HL-60 (cell line): ENCODE measurements around the gene RUNX1.

Experiments used
- DNase-seq, 2 experiments: peaks; one replicate each; pipeline ENCODE4 v3.0.0-alpha.2; 2010 to 2020; ENCODE audit warnings: low read depth in 1 of 2, low spot score in 1 of 2
- H3K27ac ChIP-seq: fragments of 250-450 bp; sonication (Bioruptor Pico); replicated peaks from 2 replicates; pipeline ENCODE4 v1.5.1; 2020; ENCODE audit warnings: mild to moderate bottlenecking, moderate library complexity
- H3K27me3 ChIP-seq: fragments of 250-450 bp; sonication (Bioruptor Pico); 2 replicates; pipeline ENCODE4 v1.5.1; 2021; ENCODE audit warnings: mild to moderate bottlenecking, moderate library complexity; ENCODE audit not compliant: insufficient read depth, poor library complexity, severe bottlenecking
- H3K4me3 ChIP-seq: replicated peaks from 2 replicates; pipeline ENCODE4 v1.5.1; 2011; ENCODE audit warnings: mild to moderate bottlenecking, control low read depth, low read length; ENCODE audit not compliant: insufficient read depth
- GABPA ChIP-seq: IDR thresholded peaks from 2 replicates; pipeline ENCODE4 v1.6.1; 2012; ENCODE audit warnings: low read depth
- POLR2AphosphoS5 ChIP-seq: IDR thresholded peaks from 2 replicates; pipeline ENCODE4 v1.6.1; 2012; ENCODE audit warnings: low read depth
- SPI1 ChIP-seq: IDR thresholded peaks from 2 replicates; pipeline ENCODE4 v1.6.1; 2012; ENCODE audit warnings: low read depth, mild to moderate bottlenecking, borderline replicate concordance
- TF ChIP-seq, protein P1 (sequence below): IDR thresholded peaks from 2 replicates; pipeline ENCODE4 v1.6.1; 2012; ENCODE audit warnings: low read depth; ENCODE audit not compliant: insufficient replicate concordance
- TF ChIP-seq, protein P2 (sequence below): IDR thresholded peaks from one replicate; pipeline ENCODE4 v1.5.1; 2011; ENCODE audit warnings: low read length, control low read depth, inconsistent platforms; ENCODE audit not compliant: insufficient read depth

The RUNX1 gene

DNA sequence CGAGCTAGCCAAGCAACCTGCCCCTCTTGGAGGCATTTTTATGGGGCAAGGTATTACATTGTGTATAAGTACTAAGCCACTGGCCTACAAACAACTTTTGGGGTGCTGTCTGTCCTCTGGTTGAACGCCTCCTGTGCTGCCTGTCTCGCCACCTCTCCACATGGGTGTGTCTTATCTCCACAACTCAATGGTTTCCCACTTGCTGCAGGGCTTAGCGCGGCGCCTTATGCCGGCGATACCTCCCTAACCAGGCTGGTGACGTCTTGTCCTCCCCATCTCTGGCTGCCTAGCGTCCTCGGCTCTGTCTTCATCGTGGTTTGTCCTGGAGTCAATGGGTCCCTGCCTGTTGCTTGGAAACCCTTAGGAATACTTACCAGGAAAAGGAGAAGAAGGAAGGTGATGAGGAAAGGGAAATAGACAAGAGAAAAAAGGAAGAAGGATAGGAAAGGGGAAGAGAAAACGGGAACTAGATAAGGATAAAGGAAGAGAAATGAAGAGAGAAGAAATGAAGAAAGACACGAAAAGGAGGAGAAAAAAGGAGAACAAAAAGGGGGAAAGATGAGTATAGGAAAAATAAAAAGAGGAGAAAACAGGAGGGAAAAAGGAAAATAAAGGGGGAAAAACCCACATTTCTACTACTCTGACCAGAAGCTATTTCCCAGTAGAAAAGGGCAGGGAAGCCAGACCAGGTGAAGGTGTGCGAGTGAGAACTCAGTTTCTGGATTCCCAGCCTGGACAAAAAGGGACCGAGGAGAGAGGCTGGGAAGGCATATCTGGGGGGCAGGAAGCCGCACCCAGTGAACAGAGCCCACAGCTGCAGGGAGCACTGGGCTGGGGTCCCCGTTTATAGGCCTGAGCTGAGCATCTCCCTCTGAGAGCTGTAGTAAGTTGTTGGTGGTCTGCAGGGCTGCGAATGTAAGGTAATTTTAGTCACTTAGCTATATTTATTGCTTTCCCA lies 294.1 kb downstream of the RUNX1 start:
- H3K27me3 ChIP-seq, result peaks cover 2% of the 10 kb centered on the region
- no peak overlapping the region for H3K27ac ChIP-seq
- no peak overlapping the region for H3K4me3 ChIP-seq
- no peak for TF ChIP-seq POLR2AphosphoS5
- TF ChIP-seq, protein P1, sequence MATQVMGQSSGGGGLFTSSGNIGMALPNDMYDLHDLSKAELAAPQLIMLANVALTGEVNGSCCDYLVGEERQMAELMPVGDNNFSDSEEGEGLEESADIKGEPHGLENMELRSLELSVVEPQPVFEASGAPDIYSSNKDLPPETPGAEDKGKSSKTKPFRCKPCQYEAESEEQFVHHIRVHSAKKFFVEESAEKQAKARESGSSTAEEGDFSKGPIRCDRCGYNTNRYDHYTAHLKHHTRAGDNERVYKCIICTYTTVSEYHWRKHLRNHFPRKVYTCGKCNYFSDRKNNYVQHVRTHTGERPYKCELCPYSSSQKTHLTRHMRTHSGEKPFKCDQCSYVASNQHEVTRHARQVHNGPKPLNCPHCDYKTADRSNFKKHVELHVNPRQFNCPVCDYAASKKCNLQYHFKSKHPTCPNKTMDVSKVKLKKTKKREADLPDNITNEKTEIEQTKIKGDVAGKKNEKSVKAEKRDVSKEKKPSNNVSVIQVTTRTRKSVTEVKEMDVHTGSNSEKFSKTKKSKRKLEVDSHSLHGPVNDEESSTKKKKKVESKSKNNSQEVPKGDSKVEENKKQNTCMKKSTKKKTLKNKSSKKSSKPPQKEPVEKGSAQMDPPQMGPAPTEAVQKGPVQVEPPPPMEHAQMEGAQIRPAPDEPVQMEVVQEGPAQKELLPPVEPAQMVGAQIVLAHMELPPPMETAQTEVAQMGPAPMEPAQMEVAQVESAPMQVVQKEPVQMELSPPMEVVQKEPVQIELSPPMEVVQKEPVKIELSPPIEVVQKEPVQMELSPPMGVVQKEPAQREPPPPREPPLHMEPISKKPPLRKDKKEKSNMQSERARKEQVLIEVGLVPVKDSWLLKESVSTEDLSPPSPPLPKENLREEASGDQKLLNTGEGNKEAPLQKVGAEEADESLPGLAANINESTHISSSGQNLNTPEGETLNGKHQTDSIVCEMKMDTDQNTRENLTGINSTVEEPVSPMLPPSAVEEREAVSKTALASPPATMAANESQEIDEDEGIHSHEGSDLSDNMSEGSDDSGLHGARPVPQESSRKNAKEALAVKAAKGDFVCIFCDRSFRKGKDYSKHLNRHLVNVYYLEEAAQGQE, result no peak
- no peak for TF ChIP-seq SPI1
- TF ChIP-seq GABPA, result no peak
- TF ChIP-seq, protein P2, sequence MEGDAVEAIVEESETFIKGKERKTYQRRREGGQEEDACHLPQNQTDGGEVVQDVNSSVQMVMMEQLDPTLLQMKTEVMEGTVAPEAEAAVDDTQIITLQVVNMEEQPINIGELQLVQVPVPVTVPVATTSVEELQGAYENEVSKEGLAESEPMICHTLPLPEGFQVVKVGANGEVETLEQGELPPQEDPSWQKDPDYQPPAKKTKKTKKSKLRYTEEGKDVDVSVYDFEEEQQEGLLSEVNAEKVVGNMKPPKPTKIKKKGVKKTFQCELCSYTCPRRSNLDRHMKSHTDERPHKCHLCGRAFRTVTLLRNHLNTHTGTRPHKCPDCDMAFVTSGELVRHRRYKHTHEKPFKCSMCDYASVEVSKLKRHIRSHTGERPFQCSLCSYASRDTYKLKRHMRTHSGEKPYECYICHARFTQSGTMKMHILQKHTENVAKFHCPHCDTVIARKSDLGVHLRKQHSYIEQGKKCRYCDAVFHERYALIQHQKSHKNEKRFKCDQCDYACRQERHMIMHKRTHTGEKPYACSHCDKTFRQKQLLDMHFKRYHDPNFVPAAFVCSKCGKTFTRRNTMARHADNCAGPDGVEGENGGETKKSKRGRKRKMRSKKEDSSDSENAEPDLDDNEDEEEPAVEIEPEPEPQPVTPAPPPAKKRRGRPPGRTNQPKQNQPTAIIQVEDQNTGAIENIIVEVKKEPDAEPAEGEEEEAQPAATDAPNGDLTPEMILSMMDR, result no peak
- DNase-seq, result no peak

DNA sequence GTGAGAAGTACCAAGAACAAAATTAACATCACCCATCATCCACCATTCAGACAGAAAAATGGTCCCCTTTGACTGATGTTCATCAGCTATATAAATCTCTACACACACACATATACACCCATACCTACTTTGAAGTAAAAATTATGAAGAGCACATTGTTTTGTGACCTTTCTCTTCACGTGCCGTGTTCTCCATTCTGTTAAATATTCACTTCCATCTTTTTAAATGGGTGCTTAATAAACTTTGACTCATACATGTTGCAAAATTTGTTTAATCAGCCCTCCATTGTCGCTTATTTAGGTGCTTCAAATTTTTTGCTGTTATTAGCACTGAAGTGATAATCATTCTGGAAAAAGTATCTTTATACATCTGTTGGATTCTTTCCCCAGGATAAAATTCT lies 300.2 kb downstream of the RUNX1 start:
- H3K27me3 ChIP-seq, result no peaks in the 10 kb centered on the region
- H3K4me3 ChIP-seq, result no peak overlapping the region
- TF ChIP-seq POLR2AphosphoS5 (no peak), SPI1 (no peak), GABPA (no peak)
- TF ChIP-seq, protein P1, result no peak
- TF ChIP-seq, protein P2, result no peak
- H3K27ac ChIP-seq, result no peak overlapping the region
- no peak for DNase-seq

DNA sequence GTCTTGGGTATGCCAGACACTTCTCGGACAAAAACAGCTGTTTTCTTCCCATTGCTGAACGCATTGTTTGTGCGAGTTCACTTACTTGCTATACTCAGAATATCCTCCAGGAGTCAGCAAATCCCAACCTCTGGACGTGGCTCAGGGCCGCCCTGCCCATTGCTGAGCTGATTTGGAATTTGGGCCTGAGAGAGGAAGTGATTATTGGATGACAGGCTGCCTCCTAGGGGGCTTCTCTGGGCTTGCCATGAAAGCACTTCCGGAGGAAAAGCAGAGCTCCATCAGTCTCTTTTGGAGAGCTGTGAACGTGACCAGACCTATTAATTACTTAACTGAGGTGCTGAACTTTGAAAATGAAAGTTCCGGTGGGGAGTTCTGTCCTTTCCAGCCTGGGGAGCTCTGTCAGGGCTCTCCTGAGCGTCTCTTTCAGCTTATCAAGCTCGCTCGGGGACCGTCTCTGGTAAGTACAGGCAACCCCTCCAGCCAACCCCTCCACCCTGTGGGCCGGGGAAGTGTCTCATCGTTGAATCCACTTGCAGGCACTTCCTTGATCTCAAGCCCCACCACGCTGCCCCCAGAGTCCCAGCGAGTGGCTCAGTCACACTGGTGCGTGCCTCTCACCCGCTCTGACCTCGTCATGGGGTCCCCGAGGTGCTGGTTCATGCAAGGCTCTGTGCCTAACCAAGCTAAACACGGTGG lies 303.4 kb downstream of the RUNX1 start:
- Histone ChIP-seq H3K4me3 (no peak overlapping the region; the same call in 1 of the 2 replicates), H3K27ac (no peak overlapping the region), H3K27me3 (no peaks in the 10 kb centered on the region)
- TF ChIP-seq GABPA (no peak), POLR2AphosphoS5 (no peak), SPI1 (peak; percentile 92)
- TF ChIP-seq, protein P1, result no peak
- TF ChIP-seq, protein P2, result peak; percentile 83
- peak; percentile 71 to 79 for DNase-seq
